HEK293 (cell line): ENCODE measurements around the gene DUOX1.

Experiments used
- CTCF ChIA-PET: fragments of 350-600 bp; formaldehyde crosslinking; extraction: SDS; loops from one replicate; lab custom pipeline; 2021; ENCODE audit warnings: antibody characterized with exemption; lab: Yijun Ruan, JAX
- POLR2A ChIA-PET: fragments of 300-600 bp; formaldehyde crosslinking; extraction: SDS; loops from one replicate; lab custom pipeline; 2020; ENCODE audit warnings: antibody characterized with exemption, inconsistent platforms; lab: Yijun Ruan, JAX
- H3K27ac ChIP-seq: fragments of 200-500 bp; sonication (Bioruptor generic); 2 replicates; pipeline ENCODE4 v1.5.1; 2014; ENCODE audit warnings: low read depth, low read length, control low read depth, inconsistent platforms; ENCODE audit errors: extremely low read depth
- H3K36me3 ChIP-seq, 2 experiments: fragments of 200-500 bp in 1 of 2; sonication (Bioruptor generic) in 1 of 2; 1 replicate in 1 of 2; 2 replicates in 1 of 2; pipeline ENCODE4 v1.5.1; 2014 to 2017; ENCODE audit warnings: inconsistent platforms in 2 of 2, low read length in 2 of 2; ENCODE audit not compliant: control insufficient read depth in 2 of 2, insufficient read depth in 1 of 2
- H3K4me1 ChIP-seq: fragments of 200-500 bp; sonication (Bioruptor generic); 2 replicates; pipeline ENCODE4 v1.5.1; 2014; ENCODE audit warnings: mild to moderate bottlenecking, low read length, inconsistent platforms; ENCODE audit not compliant: control insufficient read depth, insufficient read depth
- H3K4me3 ChIP-seq: 2 replicates; pipeline ENCODE4 v1.5.1; 2011; ENCODE audit warnings: low read depth, mild to moderate bottlenecking, control low read depth, low read length, moderate library complexity
- H3K9me3 ChIP-seq: fragments of 200-500 bp; sonication (Bioruptor generic); 2 replicates; pipeline ENCODE4 v1.5.1; 2014; ENCODE audit warnings: low read depth, low read length, inconsistent platforms; ENCODE audit not compliant: control insufficient read depth, insufficient read depth
- EGR2 ChIP-seq: fragments of 450-650 bp; formaldehyde crosslinking; IDR thresholded peaks from 2 replicates; pipeline ENCODE4 v1.5.1; 2016; ENCODE audit warnings: low read depth, missing biosample characterization, missing genetic modification characterization
- ELK4 ChIP-seq: IDR thresholded peaks from 2 replicates; pipeline ENCODE4 v1.6.1; 2011; ENCODE audit warnings: mild to moderate bottlenecking, low read depth, low read length, borderline replicate concordance
- HOXD13 ChIP-seq: sonication (generic); formaldehyde crosslinking; IDR thresholded peaks from 2 replicates; pipeline ENCODE4 v1.8.0; 2022; ENCODE audit warnings: missing genetic modification reagents, borderline replicate concordance
- MEIS1 ChIP-seq: sonication (generic); formaldehyde crosslinking; IDR thresholded peaks from 2 replicates; pipeline ENCODE4 v1.8.1; 2022; ENCODE audit warnings: missing genetic modification reagents, mild to moderate bottlenecking, borderline replicate concordance
- OSR2 ChIP-seq: fragments of 450-650 bp; formaldehyde crosslinking; IDR thresholded peaks from 2 replicates; pipeline ENCODE4 v1.5.1; 2016; ENCODE audit warnings: missing biosample characterization, missing genetic modification characterization
- SALL2 ChIP-seq: fragments of 450-650 bp; formaldehyde crosslinking; IDR thresholded peaks from 2 replicates; pipeline ENCODE4 v1.5.0; 2017; ENCODE audit warnings: missing biosample characterization, mild to moderate bottlenecking, missing genetic modification characterization, borderline replicate concordance
- TSHZ1 ChIP-seq: fragments of 450-650 bp; formaldehyde crosslinking; IDR thresholded peaks from 2 replicates; pipeline ENCODE4 v1.5.1; 2016; ENCODE audit warnings: missing biosample characterization, missing genetic modification characterization, borderline replicate concordance
- ZFHX2 ChIP-seq: fragments of 450-650 bp; formaldehyde crosslinking; conservative IDR thresholded peaks from 2 replicates; pipeline ENCODE4 v1.5.1; 2016; ENCODE audit warnings: missing biosample characterization, missing genetic modification characterization
- ZFP41 ChIP-seq: fragments of 450-650 bp; formaldehyde crosslinking; IDR thresholded peaks from 2 replicates; pipeline ENCODE4 v1.5.1; 2016; ENCODE audit warnings: missing biosample characterization, missing genetic modification characterization, borderline replicate concordance
- ZNF133 ChIP-seq: fragments of 450-650 bp; formaldehyde crosslinking; IDR thresholded peaks from 2 replicates; pipeline ENCODE4 v1.5.1; 2016; ENCODE audit warnings: missing biosample characterization, missing genetic modification characterization
- ZNF138 ChIP-seq: fragments of 450-650 bp; formaldehyde crosslinking; IDR thresholded peaks from 2 replicates; pipeline ENCODE4 v1.5.1; 2016; ENCODE audit warnings: missing biosample characterization, missing genetic modification characterization, borderline replicate concordance
- ZNF26 ChIP-seq: fragments of 450-650 bp; formaldehyde crosslinking; IDR thresholded peaks from 2 replicates; pipeline ENCODE4 v1.5.1; 2016; ENCODE audit warnings: missing biosample characterization, missing genetic modification characterization
- ZNF354C ChIP-seq: fragments of 450-650 bp; formaldehyde crosslinking; IDR thresholded peaks from 2 replicates; pipeline ENCODE4 v1.5.1; 2016; ENCODE audit warnings: missing biosample characterization, missing genetic modification characterization, low read depth, borderline replicate concordance
- ZNF391 ChIP-seq: fragments of 450-650 bp; formaldehyde crosslinking; IDR thresholded peaks from 2 replicates; pipeline ENCODE4 v1.5.1; 2016; ENCODE audit warnings: low read depth, missing biosample characterization, missing genetic modification characterization, borderline replicate concordance
- ZNF426 ChIP-seq: fragments of 450-650 bp; formaldehyde crosslinking; IDR thresholded peaks from 2 replicates; pipeline ENCODE4 v1.5.1; 2017; ENCODE audit warnings: missing biosample characterization, missing genetic modification characterization, mild to moderate bottlenecking, inconsistent platforms, moderate library complexity
- ZNF433 ChIP-seq: fragments of 450-650 bp; formaldehyde crosslinking; IDR thresholded peaks from 2 replicates; pipeline ENCODE4 v1.5.1; 2016; ENCODE audit warnings: missing biosample characterization, missing genetic modification characterization, low read depth
- ZNF514 ChIP-seq: fragments of 450-650 bp; formaldehyde crosslinking; IDR thresholded peaks from 2 replicates; pipeline ENCODE4 v1.5.1; 2016; ENCODE audit warnings: missing biosample characterization, missing genetic modification characterization
- ZNF555 ChIP-seq: fragments of 450-650 bp; formaldehyde crosslinking; conservative IDR thresholded peaks from 2 replicates; pipeline ENCODE4 v1.5.1; 2017; ENCODE audit warnings: missing biosample characterization, mild to moderate bottlenecking, missing genetic modification characterization, inconsistent platforms
- ZNF558 ChIP-seq: fragments of 450-650 bp; formaldehyde crosslinking; IDR thresholded peaks from 2 replicates; pipeline ENCODE4 v1.5.1; 2016; ENCODE audit warnings: missing biosample characterization, missing genetic modification characterization
- ZNF600 ChIP-seq: fragments of 450-650 bp; formaldehyde crosslinking; IDR thresholded peaks from 2 replicates; pipeline ENCODE4 v1.5.1; 2016; ENCODE audit warnings: missing biosample characterization, missing genetic modification characterization
- ZNF621 ChIP-seq: fragments of 450-650 bp; formaldehyde crosslinking; IDR thresholded peaks from 2 replicates; pipeline ENCODE4 v1.5.1; 2017; ENCODE audit warnings: missing biosample characterization, missing genetic modification characterization
- ZNF677 ChIP-seq: fragments of 450-650 bp; IDR thresholded peaks from 2 replicates; pipeline ENCODE4 v1.5.0; 2018; ENCODE audit warnings: missing biosample characterization, mild to moderate bottlenecking, missing genetic modification characterization, moderate library complexity
- ZNF692 ChIP-seq: fragments of 450-650 bp; formaldehyde crosslinking; IDR thresholded peaks from 2 replicates; pipeline ENCODE4 v1.5.1; 2016; ENCODE audit warnings: missing biosample characterization, missing genetic modification characterization
- ZNF791 ChIP-seq: fragments of 450-650 bp; formaldehyde crosslinking; IDR thresholded peaks from 2 replicates; pipeline ENCODE4 v1.5.1; 2016; ENCODE audit warnings: missing biosample characterization, missing genetic modification characterization

The DUOX1 gene

GRCh38 chr15:45093622-45094357 is 36.0 kb upstream of the DUOX1 start (continued):
- TF ChIP-seq TSHZ1, result no peak
- TF ChIP-seq MEIS1 (CRISPR knock-in tag), result no peak
- TF ChIP-seq ZNF558, result no peak
- TF ChIP-seq ZNF555 (tag by site-specific recombination), result no peak

- no peaks in the 10 kb centered on the region for H3K9me3 ChIP-seq
- no peaks in the 10 kb centered on the region for H3K36me3 ChIP-seq
- TF ChIP-seq ZNF600 (tag by site-specific recombination) (no peak), ZNF26 (no peak), ZNF692 (tag by site-specific recombination) (0 out of 2 replicates have a peak, but pooled peaks have one; percentile 36), EGR2 (tag by site-specific recombination) (peak; percentile 33; the same call in 1 of the 2 replicates), ZFHX2 (tag by site-specific recombination) (peak; percentile 53)
- H3K27ac ChIP-seq, result no peak overlapping the region
- CTCF ChIA-PET, result interaction anchor here (1.7 kb wide), 1 partner anchor 24 kb away, joined by 5 read pairs; no protein-coding TSS in a partner anchor
- H3K4me1 ChIP-seq, result no peaks in the 10 kb centered on the region
- H3K4me3 ChIP-seq, result no peak overlapping the region
- POLR2A ChIA-PET, result no interaction called here
Observed at GRCh38 chr15:45094358-45094730, 35.5 kb upstream of the DUOX1 start.

GRCh38 chr15:45095661-45096060 is 34.1 kb upstream of the DUOX1 start:
- Histone ChIP-seq H3K27ac (no peak overlapping the region), H3K36me3 (no peaks in the 10 kb centered on the region), H3K4me1 (no peaks in the 10 kb centered on the region), H3K9me3 (no peaks in the 10 kb centered on the region), H3K4me3 (no peak overlapping the region)
- TF ChIP-seq SALL2 (tag by site-specific recombination) (no peak), HOXD13 (CRISPR knock-in tag) (no peak), ZNF133 (tag by site-specific recombination) (no peak), ZNF391 (tag by site-specific recombination) (no peak), ZNF621 (tag by site-specific recombination) (no peak), ZNF138 (tag by site-specific recombination) (no peak), ZNF514 (tag by site-specific recombination) (no peak), ZNF677 (tag by site-specific recombination) (no peak), ZNF433 (tag by site-specific recombination) (no peak), ZFP41 (tag by site-specific recombination) (no peak), ZNF426 (tag by site-specific recombination) (no peak), ELK4 (no peak), ZNF791 (no peak), ZNF354C (no peak), OSR2 (tag by site-specific recombination) (no peak)
- POLR2A ChIA-PET, result no interaction called here
- CTCF ChIA-PET, result no interaction called here
